Tibial artery (tissue), 4 donors: ENCODE measurements around the gene C10orf67.
A peak's percentile ranks its signal among the peaks of the same experiment; 100 is the strongest.

Experiments used
- DNase-seq, 2 donors: peaks; one replicate each; pipeline ENCODE4 v3.0.0-alpha.2; 2019
- H3K27ac ChIP-seq, 2 donors: fragments of 200-600 bp; sonication (generic) in 1 of 2; 1 replicate in 1 of 2; 2 replicates in 1 of 2; pipeline ENCODE4 v1.5.1; 2018 to 2019; ENCODE audit warnings: mild to moderate bottlenecking in 1 of 2
- H3K27me3 ChIP-seq, 2 donors: fragments of 200-600 bp; sonication (generic) in 1 of 2; one replicate each; pipeline versions ENCODE4 v1.5.1 to v1.6.0; 2016 to 2019
- H3K36me3 ChIP-seq, 3 donors: fragments of 200-600 bp; sonication (generic) in 2 of 3; one replicate each; pipeline ENCODE4 v1.5.1; 2016 to 2019; ENCODE audit warnings: mild to moderate bottlenecking in 2 of 3
- H3K4me1 ChIP-seq, 4 donors: fragments of 200-600 bp; sonication (generic) in 2 of 4; 1 replicate in 3 of 4; 2 replicates in 1 of 4; pipeline ENCODE4 v1.5.1; 2016 to 2019
- H3K4me3 ChIP-seq, 2 donors: fragments of 200-600 bp; sonication (generic) in 1 of 2; 1 replicate in 1 of 2; 2 replicates in 1 of 2; pipeline ENCODE4 v1.5.1; 2018 to 2019; ENCODE audit warnings: mild to moderate bottlenecking in 2 of 2
- H3K9me3 ChIP-seq, 3 donors: fragments of 200-600 bp; sonication (generic) in 1 of 3; one replicate each; pipeline ENCODE4 v1.5.1; 2016 to 2019
- intact Hi-C: fragments of 100-400 bp; cut with DNase I; formaldehyde crosslinking; loops from one replicate; pipeline ENCODE4 v1.15.0; 2023; ENCODE audit warnings: low total_unique reads
- TF ChIP-seq, protein P1 (sequence below), 2 experiments: fragments of 200-600 bp in 1 of 2; fragments of 450-650 bp in 1 of 2; IDR thresholded peaks; one replicate each; pipeline ENCODE4 v1.5.1; 2017 to 2019; ENCODE audit warnings: antibody characterized with exemption in 2 of 2, mild to moderate bottlenecking in 1 of 2, moderate library complexity in 1 of 2

Gene C10orf67

DNA sequence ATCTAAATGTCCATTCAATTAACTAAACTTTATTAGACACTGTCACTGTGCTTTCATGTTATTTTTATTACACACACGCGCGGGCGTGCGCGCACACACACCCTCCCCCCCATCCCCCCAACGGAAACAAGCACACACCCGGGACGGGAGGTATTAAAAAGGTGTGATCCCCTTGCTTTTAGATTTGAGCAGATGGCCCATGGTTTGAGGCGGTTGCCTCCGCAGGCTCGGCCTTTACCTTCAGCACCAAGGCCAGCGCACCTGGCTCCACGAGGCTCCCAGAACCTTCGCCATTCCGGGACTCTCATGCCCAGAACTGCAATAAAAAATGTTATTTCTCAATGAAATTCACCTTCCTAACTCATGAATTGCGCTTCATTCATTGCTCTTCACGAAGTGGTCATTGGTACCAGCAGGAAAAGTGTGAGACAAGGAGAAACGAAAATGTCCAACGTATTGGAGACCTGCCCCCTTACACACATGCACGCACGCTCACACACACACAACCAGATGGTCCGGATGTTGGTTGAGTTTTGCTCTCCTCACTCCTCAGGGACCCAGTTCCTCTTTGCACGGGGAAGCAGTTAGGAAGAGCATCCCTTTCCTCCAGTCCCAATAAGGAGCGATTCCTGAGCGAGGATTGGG lies 173.2 kb downstream of the C10orf67 start:
- TF ChIP-seq, protein P1, sequence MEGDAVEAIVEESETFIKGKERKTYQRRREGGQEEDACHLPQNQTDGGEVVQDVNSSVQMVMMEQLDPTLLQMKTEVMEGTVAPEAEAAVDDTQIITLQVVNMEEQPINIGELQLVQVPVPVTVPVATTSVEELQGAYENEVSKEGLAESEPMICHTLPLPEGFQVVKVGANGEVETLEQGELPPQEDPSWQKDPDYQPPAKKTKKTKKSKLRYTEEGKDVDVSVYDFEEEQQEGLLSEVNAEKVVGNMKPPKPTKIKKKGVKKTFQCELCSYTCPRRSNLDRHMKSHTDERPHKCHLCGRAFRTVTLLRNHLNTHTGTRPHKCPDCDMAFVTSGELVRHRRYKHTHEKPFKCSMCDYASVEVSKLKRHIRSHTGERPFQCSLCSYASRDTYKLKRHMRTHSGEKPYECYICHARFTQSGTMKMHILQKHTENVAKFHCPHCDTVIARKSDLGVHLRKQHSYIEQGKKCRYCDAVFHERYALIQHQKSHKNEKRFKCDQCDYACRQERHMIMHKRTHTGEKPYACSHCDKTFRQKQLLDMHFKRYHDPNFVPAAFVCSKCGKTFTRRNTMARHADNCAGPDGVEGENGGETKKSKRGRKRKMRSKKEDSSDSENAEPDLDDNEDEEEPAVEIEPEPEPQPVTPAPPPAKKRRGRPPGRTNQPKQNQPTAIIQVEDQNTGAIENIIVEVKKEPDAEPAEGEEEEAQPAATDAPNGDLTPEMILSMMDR (IDR thresholded peaks at IDR 0.05), result no peak
- Histone ChIP-seq H3K27me3 (peaks cover 0 to 57% of the 10 kb centered on the region in 2 donors), H3K36me3 (no peaks in the 10 kb centered on the region), H3K27ac (no peak overlapping the region), H3K4me1 (peaks cover 0 to 20% (median 15%) of the 10 kb centered on the region in 4 donors), H3K9me3 (peaks cover 0 to 4% (median 0%) of the 10 kb centered on the region in 3 donors), H3K4me3 (no peak overlapping the region)
- no peak for DNase-seq
- intact Hi-C loops, result no loop called here

DNA sequence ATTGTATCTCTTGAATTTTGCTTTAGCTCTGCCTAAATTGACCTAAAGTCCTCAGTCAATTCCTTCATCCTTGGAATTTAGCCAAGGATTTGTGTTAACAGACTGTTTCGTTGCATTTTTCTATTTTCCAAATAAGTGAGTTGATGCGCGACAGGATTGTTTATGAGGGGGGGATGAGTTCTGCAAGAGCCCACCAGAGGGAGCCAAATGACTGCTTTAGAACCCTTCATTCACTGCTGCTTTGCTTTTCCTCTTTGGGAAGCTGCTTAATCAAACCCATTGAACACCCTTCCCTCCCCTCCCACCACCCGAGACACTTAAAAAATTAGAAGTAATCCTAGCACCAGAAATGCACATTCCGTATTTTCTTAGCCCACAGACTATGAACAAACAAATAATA lies 186.2 kb downstream of the C10orf67 start:
- intact Hi-C loops, result no loop called here
- Histone ChIP-seq H3K27me3 (peaks cover 0 to 11% of the 10 kb centered on the region in 2 donors), H3K27ac (no peak overlapping the region), H3K36me3 (no peaks in the 10 kb centered on the region), H3K9me3 (no peaks in the 10 kb centered on the region), H3K4me3 (no peak overlapping the region), H3K4me1 (peaks cover 0 to 3% (median 0%) of the 10 kb centered on the region in 4 donors)
- TF ChIP-seq, protein P1 (IDR thresholded peaks at IDR 0.05), result peak; percentile 44 to 58
- DNase-seq, result no peak

DNA sequence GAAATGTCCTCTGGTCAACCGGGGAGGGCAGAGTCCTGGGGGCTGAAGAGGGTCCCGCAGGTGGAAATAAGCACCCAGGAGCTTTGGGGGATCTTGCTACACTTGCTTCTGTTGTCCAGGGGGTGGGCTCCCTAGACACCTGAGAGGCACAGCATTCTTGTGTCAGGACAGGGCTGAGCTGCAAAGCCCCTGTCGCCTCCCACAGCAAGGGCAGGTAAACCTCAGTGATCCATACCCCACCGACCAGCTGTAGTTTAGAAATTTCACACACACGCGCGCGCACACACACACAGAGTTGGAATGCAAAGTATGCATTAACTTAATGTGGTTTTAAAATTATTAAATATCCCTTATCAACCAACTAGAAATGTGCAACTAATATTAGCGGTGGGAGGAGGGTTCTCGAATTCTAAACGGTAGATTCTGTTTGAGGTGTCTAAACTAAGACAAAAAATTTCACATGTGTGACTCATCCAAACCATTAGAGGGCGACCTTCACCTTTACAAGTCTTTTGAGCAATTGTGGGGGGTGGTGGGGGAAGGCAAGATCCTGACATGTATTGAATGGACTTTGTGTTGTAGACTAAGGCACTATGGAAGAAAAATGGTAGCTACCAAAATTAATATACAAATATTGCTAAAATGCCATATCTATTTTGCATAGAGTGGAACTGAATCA lies 186.8 kb downstream of the C10orf67 start:
- TF ChIP-seq, protein P1 (IDR thresholded peaks at IDR 0.05), result no peak
- H3K36me3 ChIP-seq, result no peaks in the 10 kb centered on the region
- H3K27ac ChIP-seq, result no peak overlapping the region
- H3K9me3 ChIP-seq, result no peaks in the 10 kb centered on the region
- no peak overlapping the region for H3K4me3 ChIP-seq
- H3K4me1 ChIP-seq, result peaks cover 0 to 3% (median 0%) of the 10 kb centered on the region in 4 donors
- intact Hi-C loops, result no loop called here
- H3K27me3 ChIP-seq, result peaks cover 0 to 11% of the 10 kb centered on the region in 2 donors
- DNase-seq, result no peak

DNA sequence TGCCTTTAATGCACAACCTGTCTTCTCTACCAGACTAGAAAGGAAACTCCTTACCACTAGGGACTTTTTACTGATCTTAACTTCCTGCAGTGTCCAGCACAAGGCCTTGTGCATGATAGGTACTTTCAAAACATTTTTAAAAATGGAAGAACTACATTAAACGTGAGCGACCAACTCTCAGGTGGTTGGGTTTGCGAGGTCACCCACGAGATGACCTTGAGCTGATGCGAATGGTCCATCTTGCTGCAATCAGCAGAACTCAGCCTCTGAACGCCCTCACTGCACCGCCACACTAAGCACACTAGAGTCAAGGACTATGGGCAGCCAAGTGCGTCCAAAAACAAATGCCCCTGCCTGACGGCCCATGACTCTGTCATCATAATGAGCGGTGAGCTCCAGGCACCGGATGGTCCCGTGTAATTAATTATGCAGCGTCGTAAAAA lies 187.3 kb downstream of the C10orf67 start:
- Histone ChIP-seq H3K4me3 (no peak overlapping the region), H3K27ac (no peak overlapping the region), H3K9me3 (no peaks in the 10 kb centered on the region), H3K27me3 (peaks cover 0 to 11% of the 10 kb centered on the region in 2 donors), H3K36me3 (no peaks in the 10 kb centered on the region), H3K4me1 (peaks cover 0 to 3% (median 0%) of the 10 kb centered on the region in 4 donors)
- no peak for DNase-seq
- TF ChIP-seq, protein P1 (IDR thresholded peaks at IDR 0.05), result no peak
- intact Hi-C loops, result no loop called here

DNA sequence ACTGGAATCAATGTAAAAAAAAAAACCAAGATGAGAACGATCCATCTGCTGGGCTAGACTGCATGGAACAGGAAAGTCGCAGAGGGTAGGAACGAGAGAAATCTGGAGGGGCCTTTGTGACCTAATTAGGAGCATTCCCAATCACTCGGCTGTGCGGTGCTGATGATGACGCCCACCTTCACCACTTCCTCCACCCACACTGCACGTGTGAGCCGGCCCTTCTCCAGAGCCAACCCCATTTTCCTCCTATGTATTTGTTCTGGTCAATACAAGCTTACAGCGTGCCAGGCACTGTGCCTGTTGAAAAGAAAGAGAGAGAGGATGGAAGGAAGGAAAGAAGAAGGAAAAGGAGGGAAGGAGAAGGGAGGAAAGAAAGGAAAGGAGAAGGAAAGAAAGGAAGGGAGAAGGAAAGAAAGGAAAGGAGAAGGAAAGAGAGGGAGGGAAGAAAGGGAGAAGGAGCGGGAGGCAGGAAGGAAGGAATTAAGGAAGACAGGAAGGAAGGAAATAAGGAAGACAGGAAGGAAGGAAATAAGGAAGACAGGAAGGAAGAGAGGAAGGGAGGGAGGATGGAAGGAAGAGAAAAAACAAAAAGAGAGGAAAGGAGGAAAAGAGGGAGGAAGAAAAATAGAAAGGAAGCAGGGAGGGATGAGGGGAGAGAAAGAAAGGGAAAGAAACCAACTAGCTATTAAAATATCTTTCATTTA lies 188.0 kb downstream of the C10orf67 start:
- intact Hi-C loops, result no loop called here
- Histone ChIP-seq H3K36me3 (no peaks in the 10 kb centered on the region), H3K27ac (no peak overlapping the region), H3K4me1 (peaks cover 0 to 3% (median 0%) of the 10 kb centered on the region in 4 donors), H3K27me3 (peaks cover 0 to 11% of the 10 kb centered on the region in 2 donors), H3K4me3 (no peak overlapping the region), H3K9me3 (no peaks in the 10 kb centered on the region)
- TF ChIP-seq, protein P1 (IDR thresholded peaks at IDR 0.05), result no peak
- DNase-seq, result no peak
